DOHH2 (cell line): ENCODE data around the gene TSPAN1.

Source experiments
- EZH2phosphoT487 ChIP-seq: fragments of 200-600 bp; sonication (generic); IDR thresholded peaks from 2 replicates; pipeline ENCODE4 v1.6.1; 2017; ENCODE audit warnings: borderline replicate concordance, mild to moderate bottlenecking, antibody characterized with exemption, low read length, moderate library complexity, mixed read lengths
- TF ChIP-seq, protein P1 (sequence below): fragments of 200-600 bp; sonication (generic); IDR thresholded peaks from one replicate; pipeline ENCODE4 v1.5.1; 2014; ENCODE audit warnings: antibody characterized with exemption, mild to moderate bottlenecking, low read depth, low read length; ENCODE audit not compliant: poor library complexity, severe bottlenecking

DNA sequence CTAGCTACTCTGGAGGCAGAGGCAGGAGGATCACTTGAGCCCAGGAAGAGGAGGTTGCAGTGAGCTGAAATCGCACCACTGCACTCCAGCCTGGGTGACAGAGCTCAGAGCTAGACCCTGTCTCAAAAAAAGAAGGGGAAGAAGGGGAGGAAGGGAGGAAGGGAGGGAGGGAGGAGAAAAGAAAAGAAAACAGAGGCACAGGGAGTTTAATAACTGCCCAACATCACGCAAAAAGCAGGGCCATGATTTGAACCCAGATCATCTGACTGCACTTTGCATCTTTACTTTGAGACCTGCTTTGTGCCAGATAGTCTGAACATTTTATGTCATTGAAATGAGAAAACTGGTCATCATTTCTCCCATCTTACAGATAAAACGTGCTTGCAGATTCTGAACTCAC is 30.3 kb downstream of the TSPAN1 start:
- TF ChIP-seq, protein P1, sequence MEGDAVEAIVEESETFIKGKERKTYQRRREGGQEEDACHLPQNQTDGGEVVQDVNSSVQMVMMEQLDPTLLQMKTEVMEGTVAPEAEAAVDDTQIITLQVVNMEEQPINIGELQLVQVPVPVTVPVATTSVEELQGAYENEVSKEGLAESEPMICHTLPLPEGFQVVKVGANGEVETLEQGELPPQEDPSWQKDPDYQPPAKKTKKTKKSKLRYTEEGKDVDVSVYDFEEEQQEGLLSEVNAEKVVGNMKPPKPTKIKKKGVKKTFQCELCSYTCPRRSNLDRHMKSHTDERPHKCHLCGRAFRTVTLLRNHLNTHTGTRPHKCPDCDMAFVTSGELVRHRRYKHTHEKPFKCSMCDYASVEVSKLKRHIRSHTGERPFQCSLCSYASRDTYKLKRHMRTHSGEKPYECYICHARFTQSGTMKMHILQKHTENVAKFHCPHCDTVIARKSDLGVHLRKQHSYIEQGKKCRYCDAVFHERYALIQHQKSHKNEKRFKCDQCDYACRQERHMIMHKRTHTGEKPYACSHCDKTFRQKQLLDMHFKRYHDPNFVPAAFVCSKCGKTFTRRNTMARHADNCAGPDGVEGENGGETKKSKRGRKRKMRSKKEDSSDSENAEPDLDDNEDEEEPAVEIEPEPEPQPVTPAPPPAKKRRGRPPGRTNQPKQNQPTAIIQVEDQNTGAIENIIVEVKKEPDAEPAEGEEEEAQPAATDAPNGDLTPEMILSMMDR, result no peak
- TF ChIP-seq EZH2phosphoT487, result no peak
